Activated naive CD8-positive, alpha-beta T cell treated with anti-CD3 and anti-CD28 coated beads, Interleukin-2, amount 50 U/mL, for 16 hours (primary cell): ENCODE measurements around the gene BBOF1.
A peak's percentile ranks its signal among the peaks of the same experiment; 100 is the strongest.

Source experiments
- DNase-seq: peaks from one replicate; pipeline ENCODE4 v3.0.0-alpha.2; 2020; ENCODE audit warnings: low read depth, low spot score

BBOF1 gene

GRCh38 chr14:74022346-74022745, 3.2 kb downstream of the BBOF1 start:
- DNase-seq = no peak

- DNase-seq = no peak
Observed at GRCh38 chr14:74029136-74029535, 10.0 kb downstream of the BBOF1 start.

DNA sequence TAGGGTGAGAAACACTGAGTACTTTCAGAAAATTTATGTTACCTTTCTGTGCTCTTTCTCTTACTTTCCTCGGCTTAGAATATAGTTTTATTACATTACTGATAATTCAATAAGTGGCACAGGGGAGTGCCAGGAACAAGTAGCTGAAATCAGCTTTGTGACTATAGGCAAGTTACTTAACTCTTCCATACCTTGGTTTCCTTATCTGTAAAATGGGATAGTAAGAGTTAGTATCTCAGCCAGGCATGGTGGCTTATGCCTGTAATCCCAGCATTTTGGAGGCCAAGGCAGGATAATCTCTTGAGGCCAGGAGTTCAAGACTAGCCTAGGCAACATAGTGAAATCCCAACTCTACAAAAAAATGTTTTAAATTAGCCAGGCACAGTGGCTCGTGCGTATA, 15.4 kb downstream of the BBOF1 start:
- DNase-seq = no peak

DNA sequence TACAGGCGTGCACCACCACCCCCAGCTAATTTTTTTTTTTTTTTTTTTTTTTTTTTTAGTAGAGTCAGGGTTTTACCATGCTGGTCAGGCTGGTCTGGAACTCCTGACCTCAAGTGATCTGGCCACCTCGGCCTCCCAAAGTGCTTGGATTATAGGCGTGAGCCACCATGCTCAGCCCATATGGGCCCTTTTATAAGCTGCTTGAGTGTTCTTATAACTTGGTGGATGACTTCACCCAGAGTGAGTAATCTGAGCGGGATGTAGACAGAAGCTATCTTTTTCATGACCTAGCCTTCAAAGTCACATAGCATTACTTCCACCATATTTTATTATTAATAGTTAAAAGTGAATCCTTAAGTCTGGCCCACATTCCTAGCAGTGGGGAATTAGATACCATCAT, 16.4 kb downstream of the BBOF1 start:
- DNase-seq = no peak

DNA sequence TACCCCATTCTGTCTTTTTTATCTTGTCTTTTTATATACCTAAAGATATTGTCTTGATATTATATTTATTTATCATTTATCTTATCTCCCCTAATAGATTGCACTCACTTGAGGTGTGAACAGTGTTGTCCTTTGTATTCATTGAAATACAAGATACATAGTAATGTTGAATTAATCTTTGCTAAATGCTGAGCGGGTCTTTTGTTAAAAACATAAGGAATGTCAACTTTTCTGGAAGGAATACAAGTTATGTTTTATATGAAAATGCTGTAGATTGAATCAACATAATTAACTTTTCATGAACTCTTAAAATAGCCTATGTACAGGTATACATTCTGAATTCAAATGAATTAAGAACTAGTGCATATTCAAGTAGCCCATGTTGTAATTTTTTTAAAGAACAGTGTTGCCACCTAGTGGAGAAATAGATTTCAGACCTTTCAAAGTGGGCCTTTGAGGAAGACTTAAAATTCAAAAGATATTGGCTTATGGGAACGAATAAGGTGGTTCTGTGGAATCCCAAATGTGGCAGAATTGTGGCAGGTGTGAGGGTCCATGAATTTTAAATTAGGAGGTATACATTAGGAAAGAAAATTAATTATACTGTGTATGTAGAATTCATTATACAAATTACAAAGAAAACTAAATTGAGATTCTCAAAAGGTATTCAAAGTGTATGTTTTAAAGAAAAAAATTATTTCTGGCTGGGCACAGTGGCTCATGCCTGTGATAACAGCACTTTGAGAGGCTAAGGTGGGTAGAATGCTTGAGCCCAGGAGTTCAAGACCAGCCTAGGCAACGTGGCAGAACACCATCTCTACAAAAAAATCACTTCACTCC, 19.1 kb downstream of the BBOF1 start:
- DNase-seq = no peak

DNA sequence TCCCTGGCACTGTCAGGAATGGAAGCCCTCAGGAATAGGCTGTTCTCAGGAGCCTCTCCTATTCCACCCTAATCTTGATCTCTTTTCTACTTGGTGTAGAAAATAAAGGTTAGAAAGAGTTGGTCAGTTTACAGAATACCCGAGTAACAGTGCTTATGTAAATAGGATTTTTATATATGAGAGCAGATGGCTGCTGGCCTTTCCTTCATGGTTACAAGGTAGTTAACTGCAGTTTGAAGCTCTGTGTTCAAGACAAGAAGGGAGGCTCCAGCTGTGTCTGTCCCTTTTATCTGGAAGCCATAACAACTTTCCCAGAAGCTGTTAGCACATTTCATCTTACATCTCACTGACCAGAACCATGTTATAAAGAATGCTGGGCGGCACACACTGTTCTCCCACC, 23.1 kb downstream of the BBOF1 start:
- no peak for DNase-seq

DNA sequence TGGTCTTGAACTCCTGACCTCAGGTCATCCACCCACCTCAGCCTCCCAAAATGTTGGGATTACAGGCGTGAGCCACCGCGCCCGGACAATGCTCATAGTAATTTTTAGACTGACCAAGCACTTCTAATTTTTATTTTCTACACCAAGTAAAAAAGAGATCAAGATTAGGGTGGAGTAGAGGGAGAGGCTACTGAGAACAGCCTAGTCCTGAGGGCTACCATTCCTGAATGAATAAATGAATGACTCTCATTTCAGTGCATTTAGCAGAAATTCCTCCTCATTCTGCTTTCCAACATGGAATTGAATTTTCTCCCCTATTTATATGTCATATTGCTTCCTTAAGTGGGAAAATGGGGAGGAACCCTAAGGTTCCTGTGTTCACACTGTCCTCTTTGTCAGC, 26.4 kb downstream of the BBOF1 start:
- no peak for DNase-seq

- DNase-seq = no peak
Observed at GRCh38 chr14:74048281-74048680, 29.1 kb downstream of the BBOF1 start.

- DNase-seq = no peak
Observed at GRCh38 chr14:74049876-74050495, 30.8 kb downstream of the BBOF1 start.

GRCh38 chr14:74062809-74063150, 43.6 kb downstream of the BBOF1 start:
- DNase-seq = no peak

GRCh38 chr14:74064426-74064825, 45.3 kb downstream of the BBOF1 start:
- DNase-seq = no peak

DNA sequence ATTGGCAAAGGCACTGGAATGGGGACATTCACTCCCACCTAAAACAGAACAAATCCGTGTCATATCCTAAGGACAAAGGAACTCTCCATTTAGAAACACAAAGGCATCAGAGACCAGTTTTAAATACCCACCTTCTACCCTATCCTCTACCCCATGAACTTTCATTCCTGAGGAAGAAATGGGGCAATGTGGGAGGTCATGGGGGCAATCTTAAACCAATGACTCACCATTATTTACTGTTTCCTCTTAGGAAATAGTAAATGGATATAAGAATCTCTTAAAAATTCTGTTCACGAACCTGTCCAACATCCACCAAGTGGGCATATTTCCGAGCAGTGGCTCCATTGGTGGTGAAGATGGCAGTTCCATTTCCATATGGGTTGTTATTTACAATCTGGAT, 45.7 kb downstream of the BBOF1 start:
- DNase-seq = no peak

DNA sequence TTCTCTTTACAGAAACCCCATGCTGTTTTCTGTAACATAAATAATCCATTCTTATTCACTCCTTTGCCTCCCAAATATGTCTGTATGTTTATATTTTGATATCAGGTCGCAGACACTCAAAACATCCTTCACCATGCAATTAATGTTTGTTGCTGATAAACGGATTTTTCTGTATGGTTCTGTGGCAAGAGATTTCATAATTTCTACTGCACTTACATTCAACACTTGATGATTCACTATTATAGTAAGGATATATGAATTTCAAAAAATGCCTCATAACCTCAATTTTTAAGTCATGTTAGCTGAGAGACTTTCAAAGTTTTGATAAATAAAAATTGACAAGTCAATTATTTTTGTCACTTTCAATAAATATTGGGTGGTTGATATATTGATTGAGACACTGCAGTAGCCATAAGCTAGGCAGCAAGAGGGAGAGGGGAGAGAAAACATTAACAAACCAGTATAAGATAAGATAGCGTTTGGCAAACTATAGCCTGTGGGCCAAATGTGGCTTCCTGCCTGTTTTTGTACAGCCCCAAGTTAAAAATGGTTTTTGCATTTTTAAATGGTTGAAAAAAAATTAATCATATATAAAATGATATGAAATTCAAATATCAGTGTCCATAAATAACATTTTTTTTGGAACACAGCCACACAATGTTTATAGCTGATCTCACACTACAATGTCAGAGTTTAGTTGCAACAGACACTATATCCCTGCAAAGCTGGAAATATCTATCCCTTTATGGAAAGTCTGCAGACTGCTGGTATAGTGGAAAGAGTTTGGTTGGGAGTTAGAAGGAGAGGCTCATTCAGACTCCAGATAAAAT, 46.8 kb downstream of the BBOF1 start:
- DNase-seq = no peak

DNA sequence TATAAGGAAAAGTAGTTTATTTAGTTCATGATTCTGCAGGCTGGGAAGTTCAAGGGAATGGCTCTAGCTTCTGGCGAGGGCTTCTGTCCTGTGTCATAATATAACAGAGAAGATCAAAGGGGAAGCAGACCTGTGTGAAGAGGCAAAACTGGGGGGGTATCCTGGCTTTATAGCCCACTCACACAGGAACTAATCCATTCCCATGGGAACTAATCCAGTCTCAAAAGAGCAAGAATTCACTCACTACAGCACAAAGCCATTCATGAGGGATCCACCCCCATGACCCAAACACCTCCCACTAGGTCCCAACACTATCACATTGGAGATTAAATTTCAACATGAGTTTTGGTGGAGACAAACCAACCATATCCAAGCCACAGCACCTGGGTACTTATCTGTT, 58.3 kb downstream of the BBOF1 start:
- no peak for DNase-seq

- no peak for DNase-seq
Observed at GRCh38 chr14:74080820-74081460, 61.8 kb downstream of the BBOF1 start.

DNA sequence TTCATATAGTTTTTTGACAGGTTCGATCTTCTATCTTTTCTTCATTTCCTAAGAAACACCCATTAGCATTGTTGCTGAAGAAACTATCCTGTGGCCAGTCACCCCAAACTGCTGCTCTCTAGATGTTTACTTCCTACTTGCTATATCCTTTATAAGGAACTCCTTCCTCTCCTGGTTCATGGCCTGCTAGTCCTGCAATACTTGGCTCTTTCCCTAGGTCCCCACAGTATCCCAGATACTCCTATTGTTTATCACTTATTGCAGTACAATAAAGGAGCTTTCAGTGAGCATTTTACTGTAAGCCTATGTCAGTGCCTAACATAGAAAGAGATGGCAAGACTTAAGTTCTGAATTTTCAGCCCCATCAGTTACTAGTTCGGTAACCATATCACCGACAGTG, 62.3 kb downstream of the BBOF1 start:
- DNase-seq = no peak

DNA sequence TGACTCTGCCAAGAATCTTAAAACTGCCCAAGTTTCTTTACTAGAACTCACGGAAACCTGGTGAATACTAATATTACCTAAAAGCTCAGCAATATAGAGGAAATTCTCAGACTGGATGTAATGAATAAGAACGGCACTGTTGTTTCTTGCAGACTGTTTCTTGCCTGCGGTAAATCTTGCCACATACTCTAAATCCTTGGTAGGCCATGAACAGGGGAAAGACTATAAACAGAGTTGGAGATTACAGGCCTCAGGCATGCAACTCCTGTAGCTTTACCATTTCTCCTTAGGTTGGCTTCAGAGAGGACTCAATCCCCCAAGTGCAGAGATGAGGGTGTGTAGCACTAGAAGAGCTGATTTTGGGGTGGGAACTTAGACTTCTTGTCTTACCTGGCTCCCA, 64.0 kb downstream of the BBOF1 start:
- DNase-seq = no peak

GRCh38 chr14:74083784-74084276, 64.7 kb downstream of the BBOF1 start:
- no peak for DNase-seq

DNA sequence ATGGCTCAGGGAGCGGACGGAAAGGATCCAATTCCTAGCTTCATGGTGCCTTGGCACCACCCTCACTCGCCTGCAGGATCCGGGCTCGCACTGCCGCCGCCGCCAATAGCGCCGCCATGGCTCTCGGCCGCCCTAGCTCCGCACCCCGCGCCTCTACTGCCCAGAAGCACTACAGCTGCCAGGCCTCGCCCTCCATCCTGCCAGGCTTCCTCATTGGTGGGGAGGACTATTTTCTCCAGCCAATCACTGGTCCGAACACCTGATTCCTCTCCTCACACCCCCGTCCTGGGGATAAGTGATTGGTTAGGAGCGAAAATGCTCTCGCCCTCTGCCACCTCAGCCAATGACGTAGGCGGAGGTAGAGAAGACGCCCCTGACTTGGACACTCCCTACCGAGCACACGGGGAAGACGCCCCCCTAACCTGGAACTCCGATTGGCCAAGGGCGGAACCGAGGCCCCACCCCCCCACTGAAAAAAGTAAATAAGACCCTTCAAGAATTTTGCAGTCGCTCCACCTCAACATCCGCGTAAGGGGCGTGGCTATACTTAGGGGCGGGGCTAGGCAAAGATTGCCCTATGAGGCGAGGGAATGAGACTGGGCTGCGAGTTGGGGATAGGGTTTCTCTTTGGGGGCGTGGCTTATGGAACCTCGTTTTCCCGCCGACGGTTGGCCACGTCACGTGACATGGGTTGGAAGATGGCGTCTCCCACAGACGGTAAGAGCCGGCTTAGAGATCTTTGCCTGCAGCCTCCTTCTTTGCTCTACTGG, 65.3 kb downstream of the BBOF1 start, which contains the start of the genes ALDH6A1 and LIN52:
Gene ALDH6A1 (minus strand): TSS at position 177 of the 770 bp plus-strand sequence. CDS start 59 bp downstream, at position 118.
Gene LIN52 (plus strand): TSS at position 680 of the 770 bp plus-strand sequence. CDS start 19 bp downstream, at position 699.
- peak; percentile 100 for DNase-seq

DNA sequence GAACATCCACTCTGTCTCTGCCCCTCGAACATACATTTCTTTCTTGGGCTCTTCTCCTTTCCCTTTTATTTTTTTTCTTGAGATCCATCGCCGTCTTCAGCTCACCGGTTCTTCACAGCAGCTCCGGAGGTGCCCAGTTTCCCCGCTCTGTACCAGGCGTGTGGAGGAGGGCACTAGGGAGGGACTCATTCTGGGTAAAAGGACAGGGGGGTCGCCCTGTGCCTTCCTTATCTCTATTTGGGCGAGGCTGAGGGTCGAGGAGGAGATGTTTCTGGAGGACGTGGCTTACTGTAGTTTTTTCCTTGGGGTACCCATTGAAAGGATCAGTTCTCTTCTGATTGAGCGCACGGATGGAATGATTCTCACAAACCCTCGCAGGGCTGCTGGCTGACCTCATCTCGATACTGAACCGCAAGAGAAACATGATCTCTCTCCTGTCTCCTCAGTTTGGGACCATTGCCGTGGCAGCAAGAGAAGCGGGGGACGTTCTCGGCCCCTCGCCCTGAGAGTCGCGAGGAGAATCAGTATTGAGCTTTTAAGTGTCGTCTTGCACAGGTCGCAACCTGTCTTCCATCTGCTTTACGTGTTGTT, 66.0 kb downstream of the BBOF1 start:
- no peak for DNase-seq
